ENCODE data around the gene SLMAP.

DNA sequence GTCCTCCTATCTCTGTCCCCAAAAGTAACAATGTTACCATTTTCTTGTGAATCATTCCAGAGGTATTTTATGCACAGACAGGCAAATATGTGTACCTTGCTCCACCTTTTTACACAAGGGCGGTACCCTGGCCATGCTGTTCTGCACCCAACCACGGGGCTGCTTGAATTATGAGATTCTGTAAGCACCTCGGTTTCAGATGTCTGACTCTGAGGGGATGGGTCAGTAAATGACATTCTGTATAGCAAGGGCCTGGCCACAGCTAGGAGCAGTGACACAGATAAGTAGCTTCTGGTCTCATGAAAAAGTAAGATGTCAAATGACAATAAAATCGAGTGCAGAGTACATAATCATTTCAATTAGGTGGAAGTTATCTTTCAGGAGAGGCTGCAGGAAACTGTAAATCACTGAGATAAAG, 221.7 kb downstream of the SLMAP start:
- no peak; the same call in 1 of the 2 replicates for TF ChIP-seq MYC (IDR thresholded peaks at IDR 0.05; ENCODE audit: borderline replicate concordance, low read length)
- no peak for TF ChIP-seq BHLHE40 (IDR thresholded peaks at IDR 0.05; ENCODE audit: low read depth, low read length)
- peak; percentile 73 for TF ChIP-seq MAFK (IDR thresholded peaks at IDR 0.05; ENCODE audit: partially characterized antibody)
- TF ChIP-seq POLR2A (IDR thresholded peaks at IDR 0.05; ENCODE audit: low read length) = no peak
- no peak for TF ChIP-seq KDM1A (IDR thresholded peaks at IDR 0.05; ENCODE audit: low read depth)
- TF ChIP-seq ELK1 (IDR thresholded peaks at IDR 0.05; ENCODE audit: low read depth, low read length) = no peak
- TF ChIP-seq RFX5 (IDR thresholded peaks at IDR 0.05) = no peak
- no peak; a peak in 1 of 5 replicates for TF ChIP-seq EP300 (IDR thresholded peaks at IDR 0.05)
